Activated CD8-positive, alpha-beta memory T cell treated with anti-CD3 and anti-CD28 coated beads for 36 hours (primary cell): ENCODE data around the gene FGF21. TPM values are rescaled to one million over a fixed set of nuclear protein-coding genes. Genes with fewer than 3 reads are reported as not detected.

Experiments used
- CTCF ChIA-PET: fragments of 350-600 bp; sonication (Branson Sonifier 250); formaldehyde crosslinking; loops from one replicate; lab custom pipeline; 2021; ENCODE audit warnings: antibody characterized with exemption; lab: Charles Lee
- POLR2A ChIA-PET: fragments of 350-600 bp; sonication (Branson Sonifier 250); formaldehyde crosslinking; loops from one replicate; lab custom pipeline; 2021; ENCODE audit warnings: antibody characterized with exemption; lab: Charles Lee
- total RNA-seq, 2 experiments: library from RNA; stranded (reverse); gene quantifications; one replicate each; pipeline ENCODE4 v1.2.3, GENCODE V29; 2021

FGF21 gene
- total RNA-seq, 2 experiments from 2014 or later = not detected

GRCh38 chr19:48724796-48725753 is 30.2 kb upstream of the FGF21 start:
- ChIA-PET CTCF (interaction anchor here (0.6 to 2.7 kb wide), 2 partner anchors 14 to 358 kb away, joined by 3 to 8 read pairs; no protein-coding TSS in a partner anchor), POLR2A (interaction anchor here (0.7 to 1.2 kb wide), 2 partner anchors 12 to 79 kb away, joined by 4 read pairs; partner anchors contain the start of gene CA11)

- ChIA-PET POLR2A (no interaction called here), CTCF (interaction anchor here (0.8 kb wide), 1 partner anchor 67 kb away, joined by 3 read pairs; no protein-coding TSS in a partner anchor)
Measured at GRCh38 chr19:48726556-48726955, 28.8 kb upstream of the FGF21 start.

- ChIA-PET POLR2A (no interaction called here), CTCF (no interaction called here)
Measured at GRCh38 chr19:48728911-48729664, 26.2 kb upstream of the FGF21 start.

- ChIA-PET CTCF (no interaction called here), POLR2A (no interaction called here)
Measured at GRCh38 chr19:48731452-48731851, 23.9 kb upstream of the FGF21 start.

GRCh38 chr19:48734625-48735024 is 20.7 kb upstream of the FGF21 start:
- POLR2A ChIA-PET = interaction anchor here (0.7 kb wide), 1 partner anchor 14 kb away, joined by 6 read pairs; no protein-coding TSS in a partner anchor
- CTCF ChIA-PET = no interaction called here

DNA sequence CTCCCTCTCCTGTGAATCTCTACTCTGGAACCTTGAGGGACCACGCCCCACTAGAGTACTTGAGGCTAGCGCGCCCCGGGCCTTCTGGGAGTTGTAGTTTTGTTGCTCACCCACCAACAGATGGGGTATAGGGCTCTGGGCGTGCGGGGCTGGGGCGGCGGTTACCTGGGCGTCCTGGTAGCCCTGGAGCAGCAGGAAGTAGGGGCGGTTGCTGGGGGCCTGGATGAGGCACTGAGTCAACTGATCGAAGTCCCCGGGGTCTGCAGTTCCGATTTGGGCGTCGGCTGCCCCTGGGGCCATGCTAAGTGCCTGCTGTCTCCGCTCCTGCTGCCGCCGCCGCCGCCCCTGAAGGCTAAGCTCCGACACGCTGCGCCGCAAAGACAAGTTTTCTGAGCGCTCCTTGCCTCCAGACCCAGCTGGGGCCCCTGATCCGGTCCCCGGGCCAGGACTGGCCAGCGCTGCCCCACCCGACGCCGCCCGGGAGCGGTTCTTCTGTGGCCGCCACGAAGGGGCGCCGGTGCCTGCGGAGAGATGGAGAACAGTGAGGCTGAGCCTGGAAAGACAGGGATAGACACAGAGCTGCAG is 20.2 kb upstream of the FGF21 start:
- ChIA-PET POLR2A (no interaction called here), CTCF (no interaction called here)

- CTCF ChIA-PET = interaction anchor here (2.6 kb wide), 1 partner anchor 12 kb away, joined by 8 read pairs; no protein-coding TSS in a partner anchor
Measured at GRCh38 chr19:48737360-48737998, 17.8 kb upstream of the FGF21 start.

DNA sequence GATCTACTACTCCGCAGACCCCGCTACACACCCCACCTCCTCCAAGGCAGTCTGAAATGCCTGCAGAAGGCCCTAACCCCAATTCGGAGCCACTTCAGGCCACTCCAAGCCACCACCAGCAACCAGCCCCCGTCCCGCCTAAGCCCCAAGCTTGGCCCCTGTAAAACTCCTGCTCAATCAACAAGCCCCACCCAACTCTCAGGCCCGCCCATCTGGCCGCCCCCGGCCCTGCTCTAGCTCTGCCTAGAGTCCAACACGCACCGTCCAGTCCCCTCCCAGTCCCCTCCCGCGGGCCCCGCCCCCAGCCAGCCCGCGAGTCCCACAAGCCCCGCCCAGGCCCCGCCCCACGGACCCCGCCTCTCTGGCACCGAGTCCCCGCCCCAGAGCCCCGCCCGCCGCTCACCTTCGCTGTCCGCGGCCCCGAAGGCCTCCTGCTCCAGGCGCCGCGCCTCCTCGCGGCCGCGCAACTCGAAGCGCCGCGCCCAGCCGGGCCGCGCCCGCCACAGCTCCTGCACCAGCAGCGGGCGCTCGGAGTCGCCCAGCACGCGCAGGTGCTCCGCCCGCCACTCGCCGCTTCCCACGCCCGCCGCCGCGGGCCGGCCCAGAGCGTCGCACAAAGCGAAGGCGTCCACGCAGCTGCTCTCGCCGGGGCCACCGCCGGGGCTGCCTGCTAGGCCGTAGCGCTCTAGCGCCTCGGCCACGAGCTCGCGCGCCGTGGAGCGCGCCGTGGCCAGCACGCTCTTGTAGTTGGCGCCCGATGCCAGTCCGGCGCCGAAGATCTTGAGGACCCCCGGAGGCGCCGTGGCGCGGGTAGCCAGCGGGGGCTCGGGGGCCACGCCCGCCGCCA is 16.5 kb upstream of the FGF21 start:
- POLR2A ChIA-PET = interaction anchor here (0.6 to 1.6 kb wide), 3 partner anchors 13 to 120 kb away, joined by 3 to 4 read pairs (median 3); partner anchors contain the start of genes RPL18 and SPHK2
- CTCF ChIA-PET = interaction anchor here (0.6 to 2.6 kb wide), 9 partner anchors 9 to 104 kb away, joined by 3 to 8 read pairs (median 5); partner anchors contain the start of genes CA11 and IZUMO1

More at GRCh38 chr19:48737360-48737998, 17.8 kb upstream of the FGF21 start:
- POLR2A ChIA-PET = no interaction called here

- CTCF ChIA-PET = interaction anchor here (0.9 to 2.6 kb wide), 8 partner anchors 8 to 94 kb away, joined by 3 to 8 read pairs (median 6); partner anchors contain the start of genes CA11 and IZUMO1
- POLR2A ChIA-PET = interaction anchor here (1.6 kb wide), 1 partner anchor 121 kb away, joined by 4 read pairs; the partner anchor contains the start of genes RPL18 and SPHK2
Measured at GRCh38 chr19:48739404-48740163, 15.7 kb upstream of the FGF21 start.

DNA sequence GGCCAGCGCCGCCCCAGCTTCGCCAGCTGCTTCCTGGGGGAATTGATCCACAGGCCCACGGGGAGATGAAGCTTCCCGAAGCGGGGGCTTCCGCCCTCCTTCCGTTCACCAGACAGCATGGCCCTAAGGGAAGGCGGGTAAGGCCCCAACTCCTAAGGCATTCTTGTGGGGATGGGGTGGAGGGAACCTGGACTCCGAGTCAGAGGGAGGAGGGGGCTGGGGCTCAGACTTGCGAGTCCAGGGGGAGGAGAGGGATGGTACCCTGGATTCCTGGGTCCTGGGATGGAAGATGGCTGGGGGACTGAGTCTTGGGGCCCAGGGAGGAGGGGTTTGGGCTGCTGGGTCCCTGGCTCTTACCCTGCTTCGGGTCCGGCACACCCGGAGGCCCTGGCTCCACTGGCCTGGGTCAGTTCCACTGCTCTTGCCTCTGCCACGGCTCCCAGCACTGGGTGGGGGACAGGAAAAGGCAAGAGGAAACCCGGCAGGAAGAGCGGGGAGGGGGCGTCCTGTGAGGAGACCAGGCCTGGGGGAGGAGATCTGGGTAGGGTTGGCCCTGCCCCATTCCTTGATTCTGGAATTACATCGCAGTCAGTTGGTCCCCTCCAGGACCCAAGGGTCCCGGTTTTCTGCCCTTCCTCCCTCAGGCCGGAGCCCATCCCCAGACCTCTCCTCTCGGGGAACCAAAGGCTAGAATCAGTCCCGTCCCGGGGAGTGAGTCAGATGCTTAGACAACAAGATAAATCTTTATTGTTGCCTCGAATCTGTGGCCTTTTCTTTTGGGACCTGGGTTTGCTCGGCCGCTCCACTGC is 15.0 kb upstream of the FGF21 start, which contains the start of gene RASIP1:
Gene RASIP1, minus strand, starts transcription at position 447 of the 809 bp plus-strand sequence. Its CDS starts 328 bp downstream, at position 119.
- POLR2A ChIA-PET = no interaction called here
- CTCF ChIA-PET = interaction anchor here (2.6 kb wide), 1 partner anchor 15 kb away, joined by 8 read pairs; no protein-coding TSS in a partner anchor

- ChIA-PET CTCF (interaction anchor here (1.1 kb wide), 1 partner anchor 357 kb away, joined by 3 read pairs; no protein-coding TSS in a partner anchor), POLR2A (no interaction called here)
Measured at GRCh38 chr19:48741129-48741999, 14.0 kb upstream of the FGF21 start.

GRCh38 chr19:48742096-48742495 is 13.2 kb upstream of the FGF21 start:
- CTCF ChIA-PET = interaction anchor here (1.1 kb wide), 1 partner anchor 356 kb away, joined by 3 read pairs; no protein-coding TSS in a partner anchor
- POLR2A ChIA-PET = no interaction called here

GRCh38 chr19:48745208-48745995 is 9.9 kb upstream of the FGF21 start:
- ChIA-PET CTCF (no interaction called here), POLR2A (interaction anchor here (0.5 kb wide), 1 partner anchor 248 kb away, joined by 9 read pairs; the partner anchor contains the start of gene RUVBL2)

- ChIA-PET CTCF (interaction anchor here (0.6 kb wide), 1 partner anchor 56 kb away, joined by 3 read pairs; no protein-coding TSS in a partner anchor), POLR2A (no interaction called here)
Measured at GRCh38 chr19:48746110-48746509, 9.2 kb upstream of the FGF21 start.
